H1 (cell line): ENCODE measurements around the gene APOA4. TPM values are rescaled to one million over a fixed set of nuclear protein-coding genes. Genes with fewer than 3 reads are reported as not detected.
A peak's percentile ranks its signal among the peaks of the same experiment; 100 is the strongest.

ENCODE experiments used
- CTCF ChIA-PET: fragments of 300-600 bp; sonication (Branson Sonifier 250); formaldehyde crosslinking; loops from one replicate; lab custom pipeline; 2021; ENCODE audit not compliant: partially characterized antibody; lab: Charles Lee
- POLR2A ChIA-PET: fragments of 300-600 bp; sonication (Branson Sonifier 250); formaldehyde crosslinking; loops from one replicate; lab custom pipeline; 2021; ENCODE audit warnings: inconsistent platforms; ENCODE audit not compliant: partially characterized antibody; lab: Charles Lee
- DNase-seq, 2 experiments: peaks; one replicate each; pipeline versions ENCODE4 v3.0.0 to v3.0.0-alpha.2; 2010 to 2022; ENCODE audit warnings: low spot score in 2 of 2, low read depth in 1 of 2, mixed read lengths in 1 of 2
- FAIRE-seq: peaks from 2 replicates; lab custom pipeline; 2011; peaks lifted over from hg19 to GRCh38; lab: Jason Lieb, UNC
- H2AFZ ChIP-seq: 2 replicates; pipeline ENCODE4 v1.8.1; 2012; ENCODE audit warnings: low read length, inconsistent platforms
- H2AK5ac ChIP-seq: 2 replicates; pipeline ENCODE4 v1.6.1; 2013; ENCODE audit warnings: low read depth, low read length
- H2BK120ac ChIP-seq: replicated peaks from 2 replicates; pipeline ENCODE3; 2013; ENCODE audit warnings: low read depth, low read length, inconsistent platforms
- H2BK12ac ChIP-seq: 2 replicates; pipeline ENCODE4 v1.6.1; 2013; ENCODE audit warnings: low read depth, low read length
- H2BK15ac ChIP-seq: 2 replicates; pipeline ENCODE4 v1.6.1; 2013; ENCODE audit warnings: low read length
- H2BK20ac ChIP-seq: 2 replicates; pipeline ENCODE4 v1.6.1; 2013; ENCODE audit warnings: low read length
- H2BK5ac ChIP-seq: 2 replicates; pipeline ENCODE4 v1.6.1; 2013; ENCODE audit warnings: low read depth, low read length
- H3K14ac ChIP-seq: 2 replicates; pipeline ENCODE4 v1.6.1; 2013; ENCODE audit warnings: inconsistent platforms; ENCODE audit not compliant: insufficient read length
- H3K18ac ChIP-seq: 2 replicates; pipeline ENCODE4 v1.6.1; 2013; ENCODE audit warnings: low read length; ENCODE audit errors: extremely low read depth
- H3K23ac ChIP-seq: 2 replicates; pipeline ENCODE4 v1.6.1; 2013; ENCODE audit warnings: inconsistent platforms; ENCODE audit not compliant: insufficient read length
- H3K23me2 ChIP-seq: 2 replicates; pipeline ENCODE4 v1.6.1; 2013; ENCODE audit warnings: low read depth, low read length
- H3K27ac ChIP-seq: 2 replicates; pipeline ENCODE4 v1.6.1; 2011; ENCODE audit warnings: low read depth, low read length, inconsistent platforms
- H3K27me3 ChIP-seq, 4 experiments: replicated peaks in 1 of 4; 1 replicate in 1 of 4; 2 replicates in 3 of 4; pipeline versions ENCODE4 v1.6.1 to v1.8.1; 2011 to 2013; ENCODE audit warnings: low read length in 3 of 4, mild to moderate bottlenecking in 3 of 4, inconsistent platforms in 2 of 4, mixed read lengths in 2 of 4, moderate library complexity in 1 of 4; ENCODE audit not compliant: control insufficient read depth in 3 of 4, insufficient read depth in 3 of 4; ENCODE audit errors: extremely low read depth in 1 of 4
- H3K36me3 ChIP-seq, 4 experiments: 2 replicates each; pipeline versions ENCODE4 v1.6.1 to v1.8.1; 2011 to 2013; ENCODE audit warnings: mild to moderate bottlenecking in 4 of 4, low read length in 3 of 4, moderate library complexity in 2 of 4, control low read depth in 1 of 4, inconsistent platforms in 1 of 4; ENCODE audit not compliant: insufficient read depth in 4 of 4, control insufficient read depth in 2 of 4
- H3K4ac ChIP-seq: replicated peaks from 2 replicates; pipeline ENCODE3; 2013; ENCODE audit warnings: low read length, low read depth, mixed read lengths, inconsistent platforms; ENCODE audit not compliant: insufficient read length
- H3K4me1 ChIP-seq, 4 experiments: replicated peaks in 1 of 4; 1 replicate in 1 of 4; 2 replicates in 3 of 4; pipeline versions ENCODE4 v1.6.1 to v1.8.1; 2011 to 2013; ENCODE audit warnings: low read length in 3 of 4, inconsistent platforms in 2 of 4, mixed read lengths in 1 of 4; ENCODE audit not compliant: insufficient read depth in 4 of 4, control insufficient read depth in 3 of 4
- H3K4me2 ChIP-seq, 2 experiments: 2 replicates each; pipeline versions ENCODE4 v1.6.1 to v1.8.1; 2011 to 2013; ENCODE audit warnings: low read depth in 2 of 2, low read length in 2 of 2, control low read depth in 1 of 2, inconsistent platforms in 1 of 2, mild to moderate bottlenecking in 1 of 2; ENCODE audit not compliant: insufficient read depth in 1 of 2
- H3K4me3 ChIP-seq, 4 experiments: fragments of 200-600, 300-600 bp in 1 of 4; sonication (generic), shearing (Covaris generic), sonication (Bioruptor Twin) in 1 of 4; 2 replicates each; pipeline versions ENCODE4 v1.5.1 to v1.8.1; 2011 to 2016; ENCODE audit warnings: low read length in 4 of 4, low read depth in 3 of 4, control low read depth in 2 of 4, inconsistent platforms in 2 of 4, mild to moderate bottlenecking in 2 of 4, mixed read lengths in 1 of 4, moderate library complexity in 1 of 4; ENCODE audit not compliant: insufficient read depth in 2 of 4; ENCODE audit errors: extremely low read depth in 1 of 4
- H3K56ac ChIP-seq: replicated peaks from 2 replicates; pipeline ENCODE3; 2013; ENCODE audit warnings: low read depth, mild to moderate bottlenecking, mixed read lengths, low read length, inconsistent platforms; ENCODE audit not compliant: insufficient read length
- H3K79me1 ChIP-seq: 2 replicates; pipeline ENCODE4 v1.6.1; 2013; ENCODE audit warnings: low read depth, low read length, control low read depth
- H3K79me2 ChIP-seq, 2 experiments: 2 replicates each; pipeline versions ENCODE4 v1.6.1 to v1.8.1; 2012 to 2013; ENCODE audit warnings: low read length in 2 of 2, mild to moderate bottlenecking in 2 of 2, inconsistent platforms in 1 of 2; ENCODE audit not compliant: insufficient read depth in 2 of 2, control insufficient read depth in 1 of 2
- H3K9ac ChIP-seq, 4 experiments: replicated peaks in 1 of 4; 1 replicate in 1 of 4; 2 replicates in 3 of 4; pipeline versions ENCODE4 v1.6.1 to v1.8.1; 2011 to 2013; ENCODE audit warnings: low read depth in 3 of 4, low read length in 3 of 4, control low read depth in 2 of 4, mild to moderate bottlenecking in 2 of 4, moderate library complexity in 2 of 4, inconsistent platforms in 1 of 4; ENCODE audit errors: extremely low read depth in 1 of 4
- H3K9me3 ChIP-seq, 2 experiments: 2 replicates each; pipeline versions ENCODE4 v1.6.1 to v1.8.1; 2012 to 2013; ENCODE audit warnings: mild to moderate bottlenecking in 2 of 2, moderate library complexity in 2 of 2, control low read depth in 1 of 2, inconsistent platforms in 1 of 2, low read depth in 1 of 2, low read length in 1 of 2, mixed read lengths in 1 of 2; ENCODE audit not compliant: insufficient read depth in 2 of 2
- H4K20me1 ChIP-seq, 2 experiments: replicated peaks in 1 of 2; 2 replicates each; pipeline versions ENCODE3 to v1.8.1; 2011 to 2013; ENCODE audit warnings: inconsistent platforms in 2 of 2, low read length in 2 of 2, mild to moderate bottlenecking in 1 of 2; ENCODE audit not compliant: insufficient read depth in 2 of 2, control insufficient read depth in 1 of 2
- H4K5ac ChIP-seq: 2 replicates; pipeline ENCODE4 v1.6.1; 2013; ENCODE audit warnings: low read length, low read depth, mixed read lengths, inconsistent platforms; ENCODE audit not compliant: insufficient read length
- H4K8ac ChIP-seq: 2 replicates; pipeline ENCODE4 v1.8.0; 2013; ENCODE audit warnings: mild to moderate bottlenecking, moderate library complexity, low read length, inconsistent platforms; ENCODE audit not compliant: insufficient read depth; ENCODE audit errors: extremely low read depth
- H4K91ac ChIP-seq: replicated peaks from 2 replicates; pipeline ENCODE3; 2013; ENCODE audit warnings: low read length, mixed read lengths, inconsistent platforms; ENCODE audit not compliant: insufficient read length
- ATF3 ChIP-seq: IDR thresholded peaks from 2 replicates; pipeline ENCODE4 v1.6.1; 2011; ENCODE audit warnings: low read depth, mild to moderate bottlenecking, low read length; ENCODE audit not compliant: insufficient read depth
- BACH1 ChIP-seq: IDR thresholded peaks from 2 replicates; pipeline ENCODE4 v1.6.1; 2012; ENCODE audit warnings: low read length, improper control_type of control experiment
- CHD1 ChIP-seq: IDR thresholded peaks from 2 replicates; pipeline ENCODE4 v1.6.1; 2012; ENCODE audit warnings: low read depth, low read length, improper control_type of control experiment
- CTBP2 ChIP-seq: IDR thresholded peaks from 2 replicates; pipeline ENCODE4 v1.7.0; 2011; ENCODE audit warnings: borderline replicate concordance, mild to moderate bottlenecking, moderate library complexity, mixed read lengths, low read length; ENCODE audit not compliant: insufficient read depth, insufficient read length
- KDM1A ChIP-seq: fragments of 200-600, 300-600 bp; sonication (generic); IDR thresholded peaks from 2 replicates; pipeline ENCODE4 v1.7.1; 2016; ENCODE audit warnings: mild to moderate bottlenecking, low read length, borderline replicate concordance
- MAFK ChIP-seq: IDR thresholded peaks from 2 replicates; pipeline ENCODE4 v1.6.1; 2012; ENCODE audit warnings: low read depth, mild to moderate bottlenecking, improper control_type of control experiment, low read length
- PHF8 ChIP-seq: fragments of 200-600 bp; sonication (generic); conservative IDR thresholded peaks from 2 replicates; pipeline ENCODE4 v1.7.1; 2012; ENCODE audit warnings: low read depth, mild to moderate bottlenecking, inconsistent platforms, low read length, moderate library complexity
- POLR2AphosphoS5 ChIP-seq: IDR thresholded peaks from 2 replicates; pipeline ENCODE4 v1.6.1; 2011; ENCODE audit warnings: low read depth, low read length
- SAP30 ChIP-seq: fragments of 300-600 bp; sonication (generic); IDR thresholded peaks from 2 replicates; pipeline ENCODE4 v1.7.1; 2012; ENCODE audit warnings: low read length, moderate library complexity, mild to moderate bottlenecking, inconsistent platforms; ENCODE audit not compliant: insufficient read depth, insufficient replicate concordance
- TBP ChIP-seq: IDR thresholded peaks from 2 replicates; pipeline ENCODE4 v1.6.1; 2011; ENCODE audit warnings: low read depth, low read length, improper control_type of control experiment
- TCF12 ChIP-seq: IDR thresholded peaks from 2 replicates; pipeline ENCODE4 v1.6.1; 2011; ENCODE audit warnings: low read depth, mild to moderate bottlenecking, low read length
- USF2 ChIP-seq: IDR thresholded peaks from 2 replicates; pipeline ENCODE4 v1.6.1; 2011; ENCODE audit warnings: low read length, improper control_type of control experiment
- WGBS, 2 experiments: shearing (Covaris generic) in 1 of 2; methylation state at CpG; one replicate each; pipeline versions ENCODE4 v1.1.6 to v1.1.7; 2013 to 2015; ENCODE audit warnings: low lambda C conversion rate in 2 of 2, mixed read lengths in 2 of 2, inconsistent platforms in 1 of 2, low coverage in 1 of 2, missing lambda C conversion rate in 1 of 2; ENCODE audit not compliant: insufficient replicate concordance in 2 of 2, insufficient coverage in 1 of 2, insufficient read length in 1 of 2; ENCODE audit errors: extremely low coverage in 1 of 2, missing lambda C conversion rate in 1 of 2; 5-methylcytosine and 5-hydroxymethylcytosine counted together
- polyA plus RNA-seq, 7 experiments: library from polyadenylated mRNA; depleted of rRNA in 3 of 7; stranded (reverse) in 5 of 7; unstranded in 2 of 7; fragments of >200 nt in 5 of 7; fragments of 200-250 nt in 2 of 7; gene quantifications; 1 replicate in 5 of 7; 2 replicates in 1 of 7; 4 replicates in 1 of 7; pipeline versions ENCODE4 v1.2.1 to v1.2.3, GENCODE V29; 2011 to 2013; ENCODE audit warnings: missing spikeins in 2 of 7, mixed read lengths in 2 of 7
- total RNA-seq: library from RNA; stranded (reverse); fragmentation: NEBNext Ultra II Directional; extraction: Animal tissue kit (Norgen Biotek cat#: 25700); gene quantifications from 2 replicates; pipeline ENCODE4 v1.2.1, GENCODE V29; 2021

APOA4 gene
- total and polyA plus RNA-seq, 2 of the 8 experiments (the other 6 are each of a cell fraction or from before 2014, with no cell fraction given): not detected

- H4K20me1 ChIP-seq: no peaks in the 10 kb centered on the region
- H2AFZ ChIP-seq: no peak overlapping the region
- H2AK5ac ChIP-seq: no peak overlapping the region
- no peak overlapping the region for H4K91ac ChIP-seq
- H3K4me1 ChIP-seq: peaks cover 4 to 14% (median 7%) of the 10 kb centered on the region in 4 experiments
- H3K18ac ChIP-seq: no peak overlapping the region
- H3K36me3 ChIP-seq: peaks cover 19 to 25% (median 21%) of the 10 kb centered on the region in 4 experiments
- no peak for DNase-seq
- H4K5ac ChIP-seq: no peak overlapping the region
- H3K23me2 ChIP-seq: peaks cover 11% of the 10 kb centered on the region
- no peak overlapping the region for H3K23ac ChIP-seq
- H3K9ac ChIP-seq: no peak overlapping the region
- peaks cover 0 to 15% of the 10 kb centered on the region in 2 experiments; a peak in 2 of 4 replicates for H3K79me2 ChIP-seq
- H3K9me3 ChIP-seq: no peaks in the 10 kb centered on the region
- H3K4me3 ChIP-seq: no peak overlapping the region; a peak in 1 of 8 replicates
- H2BK5ac ChIP-seq: no peak overlapping the region
- no peak overlapping the region for H2BK15ac ChIP-seq
- ChIA-PET CTCF (interaction anchor here (1.2 to 12.1 kb wide), 8 partner anchors 11 to 88 kb away, joined by 4 to 237 read pairs (median 11); partner anchors contain the start of genes APOA1, APOA4 and APOC3), POLR2A (interaction anchor here (1.9 to 6.0 kb wide), 2 partner anchors 11 to 17 kb away, joined by 7 to 29 read pairs; partner anchors contain the start of gene BUD13)
- no peak overlapping the region for H4K8ac ChIP-seq
- H3K14ac ChIP-seq: no peak overlapping the region
- H3K79me1 ChIP-seq: peaks cover 5% of the 10 kb centered on the region; the same call in 1 of the 2 replicates
- WGBS, 2 experiments: 83% methylated on average over 4 of the region's 4 CpGs; no CpG with 5 or more reads in 1 of the 2 experiments
- H3K56ac ChIP-seq: no peak overlapping the region
- no peak overlapping the region for H2BK20ac ChIP-seq
- FAIRE-seq: no peak
- H2BK12ac ChIP-seq: no peak overlapping the region
- H3K4me2 ChIP-seq: peak overlapping the region; percentile 66 to 94; a peak in 3 of 4 replicates
- no peak overlapping the region for H3K4ac ChIP-seq
- H3K27ac ChIP-seq: no peak overlapping the region
- H3K27me3 ChIP-seq: peaks cover 0 to 11% (median 3%) of the 10 kb centered on the region in 4 experiments; a peak in 4 of 7 replicates
- no peak overlapping the region for H2BK120ac ChIP-seq
- TF ChIP-seq KDM1A (no peak), ATF3 (no peak), CTBP2 (no peak), POLR2AphosphoS5 (no peak), MAFK (no peak), SAP30 (no peak), PHF8 (no peak), USF2 (no peak), CHD1 (no peak), BACH1 (no peak), TBP (no peak), TCF12 (no peak)
Measured at GRCh38 chr11:116788975-116789374, 34.1 kb downstream of the APOA4 start.
